Mesenchymal stem cell (in vitro differentiated cells and primary cell): ENCODE measurements around the gene MIPEP. TPM values are rescaled to one million over a fixed set of nuclear protein-coding genes. Genes with fewer than 3 reads are reported as not detected.

Source experiments
- DNase-seq: peaks from one replicate; pipeline ENCODE4 v3.0.0-alpha.2; 2013
- H2AFZ ChIP-seq: one replicate; pipeline ENCODE4 v1.6.1; 2013; ENCODE audit warnings: low read depth, mild to moderate bottlenecking, control low read depth, inconsistent platforms, low read length, moderate library complexity
- H2AK5ac ChIP-seq: 2 replicates; pipeline ENCODE4 v1.6.1; 2013; ENCODE audit warnings: low read length, moderate library complexity, mild to moderate bottlenecking, inconsistent platforms; ENCODE audit not compliant: severe bottlenecking
- H2BK120ac ChIP-seq: one replicate; pipeline ENCODE4 v1.6.1; 2013; ENCODE audit warnings: low read depth, mild to moderate bottlenecking, inconsistent platforms, low read length, moderate library complexity
- H2BK12ac ChIP-seq, 2 experiments: one replicate each; pipeline ENCODE4 v1.6.1; 2013; ENCODE audit warnings: inconsistent platforms in 2 of 2, low read length in 2 of 2, mild to moderate bottlenecking in 2 of 2, moderate library complexity in 2 of 2, control low read depth in 1 of 2
- H2BK15ac ChIP-seq: one replicate; pipeline ENCODE4 v1.6.1; 2013; ENCODE audit warnings: mild to moderate bottlenecking, low read depth, inconsistent platforms; ENCODE audit not compliant: poor library complexity, severe bottlenecking
- H2BK5ac ChIP-seq: 2 replicates; pipeline ENCODE4 v1.6.1; 2013; ENCODE audit warnings: low read depth, mild to moderate bottlenecking, low read length, control low read depth, inconsistent platforms; ENCODE audit not compliant: poor library complexity, severe bottlenecking
- H3K14ac ChIP-seq, 2 experiments: one replicate each; pipeline ENCODE4 v1.6.1; 2013; ENCODE audit warnings: inconsistent platforms in 2 of 2, low read length in 2 of 2, control low read depth in 1 of 2, mild to moderate bottlenecking in 1 of 2, moderate library complexity in 1 of 2
- H3K18ac ChIP-seq, 2 experiments: one replicate each; pipeline ENCODE4 v1.6.1; 2013; ENCODE audit warnings: inconsistent platforms in 2 of 2, low read length in 2 of 2, control low read depth in 1 of 2, low read depth in 1 of 2, mild to moderate bottlenecking in 1 of 2
- H3K23ac ChIP-seq, 2 experiments: one replicate each; pipeline ENCODE4 v1.6.1; 2013; ENCODE audit warnings: inconsistent platforms in 2 of 2, low read length in 2 of 2, mild to moderate bottlenecking in 2 of 2, moderate library complexity in 2 of 2, control low read depth in 1 of 2
- H3K27ac ChIP-seq: 2 replicates; pipeline ENCODE4 v1.5.1; 2013; ENCODE audit warnings: mild to moderate bottlenecking, moderate library complexity, low read length, control low read depth, inconsistent platforms; ENCODE audit not compliant: poor library complexity, severe bottlenecking
- H3K27me3 ChIP-seq, 2 experiments: 2 replicates each; pipeline versions ENCODE4 v1.6.1 to v1.7.0; 2013; ENCODE audit warnings: low read length in 2 of 2, mild to moderate bottlenecking in 2 of 2, moderate library complexity in 2 of 2, control low read depth in 1 of 2, inconsistent platforms in 1 of 2; ENCODE audit not compliant: control insufficient read depth in 1 of 2, insufficient read depth in 1 of 2
- H3K36me3 ChIP-seq, 2 experiments: 2 replicates each; pipeline versions ENCODE4 v1.6.1 to v1.7.0; 2013; ENCODE audit warnings: low read length in 2 of 2, control low read depth in 1 of 2, inconsistent platforms in 1 of 2, low read depth in 1 of 2, mild to moderate bottlenecking in 1 of 2; ENCODE audit not compliant: insufficient read depth in 2 of 2, control insufficient read depth in 1 of 2
- H3K4ac ChIP-seq, 2 experiments: one replicate each; pipeline ENCODE4 v1.6.1; 2013; ENCODE audit warnings: inconsistent platforms in 2 of 2, low read length in 2 of 2, mild to moderate bottlenecking in 2 of 2, moderate library complexity in 2 of 2, control low read depth in 1 of 2, low read depth in 1 of 2
- H3K4me1 ChIP-seq: 2 replicates; pipeline ENCODE4 v1.6.1; 2013; ENCODE audit warnings: low read depth, low read length, control low read depth; ENCODE audit not compliant: control insufficient read depth, insufficient read depth
- H3K4me2 ChIP-seq: 2 replicates; pipeline ENCODE4 v1.6.1; 2013; ENCODE audit warnings: low read length, mild to moderate bottlenecking, inconsistent platforms; ENCODE audit not compliant: poor library complexity, severe bottlenecking
- H3K4me3 ChIP-seq, 2 experiments: 2 replicates each; pipeline versions ENCODE4 v1.5.1 to v1.7.0; 2013; ENCODE audit warnings: low read length in 2 of 2, mild to moderate bottlenecking in 2 of 2, control low read depth in 1 of 2, low read depth in 1 of 2; ENCODE audit not compliant: insufficient read depth in 1 of 2
- H3K79me1 ChIP-seq: replicated peaks from 2 replicates; pipeline ENCODE4 v1.6.1; 2013; ENCODE audit warnings: mild to moderate bottlenecking, control low read depth, low read length, inconsistent platforms; ENCODE audit not compliant: poor library complexity, severe bottlenecking
- H3K9ac ChIP-seq: 2 replicates; pipeline ENCODE4 v1.7.0; 2013; ENCODE audit warnings: mild to moderate bottlenecking, low read length, moderate library complexity
- H3K9me3 ChIP-seq: 2 replicates; pipeline ENCODE4 v1.7.0; 2013; ENCODE audit warnings: mild to moderate bottlenecking, low read length; ENCODE audit not compliant: control insufficient read depth
- H4K8ac ChIP-seq: one replicate; pipeline ENCODE4 v1.6.1; 2013; ENCODE audit warnings: inconsistent platforms, mild to moderate bottlenecking, low read length, moderate library complexity
- H4K91ac ChIP-seq: one replicate; pipeline ENCODE4 v1.6.1; 2013; ENCODE audit warnings: mild to moderate bottlenecking, low read length, inconsistent platforms
- WGBS: methylation state at CpG from one replicate; pipeline ENCODE4 v1.1.7; 2013; ENCODE audit warnings: mixed read lengths; 5-methylcytosine and 5-hydroxymethylcytosine counted together
- small RNA-seq: library from polyadenylated mRNA; stranded (forward); fragments of <200 nt; extraction: miRNeasy Mini kit (QIAGEN cat#:217004); gene quantifications from one replicate; pipeline ENCODE3, GENCODE V24; 2013; ENCODE audit warnings: low read depth

Gene MIPEP

GRCh38 chr13:23680845-23681669 is 208.1 kb downstream of the MIPEP start:
- H4K8ac ChIP-seq, result no peak overlapping the region
- H3K79me1 ChIP-seq, result no peaks in the 10 kb centered on the region
- H4K91ac ChIP-seq, result no peak overlapping the region
- H3K4me1 ChIP-seq, result peaks cover 18% of the 10 kb centered on the region
- no peak overlapping the region for H2AFZ ChIP-seq
- H3K14ac ChIP-seq, result no peak overlapping the region
- H2BK15ac ChIP-seq, result no peak overlapping the region
- H2BK5ac ChIP-seq, result peak overlapping the region; percentile 74
- H3K23ac ChIP-seq, result no peak overlapping the region
- H3K4me2 ChIP-seq, result no peak overlapping the region
- 73% methylated on average over 10 of the region's 10 CpGs for WGBS
- peaks cover 14% of the 10 kb centered on the region for H3K9me3 ChIP-seq
- no peak overlapping the region for H3K18ac ChIP-seq
- peaks cover 0 to 4% of the 10 kb centered on the region in 2 experiments for H3K27me3 ChIP-seq
- no peak overlapping the region for H2BK120ac ChIP-seq
- DNase-seq, result peak; percentile 65
- no peaks in the 10 kb centered on the region for H3K36me3 ChIP-seq
- H3K4ac ChIP-seq, result peak overlapping the region in 1 of 2 experiments; percentile 15
- peak overlapping the region; percentile 84 for H2AK5ac ChIP-seq
- peak overlapping the region; percentile 7 for H3K9ac ChIP-seq
- no peak overlapping the region for H3K4me3 ChIP-seq
- H2BK12ac ChIP-seq, result no peak overlapping the region
- H3K27ac ChIP-seq, result peak overlapping the region; percentile 80

Small RNAs within 50 kb of the gene (small RNA-seq; reads per million reads assigned to genes)
- gene MTCO3P2, result not detected
